ENCODE data around the gene PYGB.

The PYGB gene

DNA sequence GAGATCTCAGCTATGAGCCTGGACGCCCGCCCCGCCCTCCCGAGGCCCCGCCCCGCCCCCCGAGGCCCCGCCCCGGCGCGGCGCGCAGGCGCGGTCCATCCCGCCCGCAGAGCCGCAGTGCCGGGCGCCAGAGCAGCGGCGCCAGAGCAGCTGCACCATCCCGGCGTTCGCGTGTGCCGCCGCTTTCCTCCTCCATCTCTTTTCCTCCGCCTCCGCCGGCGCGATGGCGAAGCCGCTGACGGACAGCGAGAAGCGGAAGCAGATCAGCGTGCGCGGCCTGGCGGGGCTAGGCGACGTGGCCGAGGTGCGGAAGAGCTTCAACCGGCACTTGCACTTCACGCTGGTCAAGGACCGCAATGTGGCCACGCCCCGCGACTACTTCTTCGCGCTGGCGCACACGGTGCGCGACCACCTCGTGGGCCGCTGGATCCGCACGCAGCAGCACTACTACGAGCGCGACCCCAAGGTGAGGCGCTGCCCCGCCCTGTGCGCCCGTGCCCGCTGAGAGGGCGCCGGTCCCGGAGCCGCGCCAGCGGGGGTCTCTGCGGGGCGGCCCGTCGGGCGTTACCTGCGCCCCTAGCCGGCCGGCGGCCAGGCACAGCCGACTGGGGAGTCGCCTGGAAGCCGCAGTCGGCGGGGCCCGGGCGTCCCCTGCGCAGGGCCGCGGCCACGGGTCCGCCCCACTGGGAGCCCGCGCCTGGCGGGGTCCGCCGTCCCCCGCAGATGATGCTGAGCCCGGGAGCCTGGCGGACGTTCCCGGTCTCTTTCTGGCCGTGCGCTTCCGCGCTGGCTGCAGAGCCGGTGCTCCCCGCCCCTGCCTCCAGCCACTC lies at the start of gene PYGB:
PYGB (plus strand) TSS at position 130 of the 830 bp plus-strand sequence; CDS start at position 224, 94 bp downstream.
- no peak for FAIRE-seq

DNA sequence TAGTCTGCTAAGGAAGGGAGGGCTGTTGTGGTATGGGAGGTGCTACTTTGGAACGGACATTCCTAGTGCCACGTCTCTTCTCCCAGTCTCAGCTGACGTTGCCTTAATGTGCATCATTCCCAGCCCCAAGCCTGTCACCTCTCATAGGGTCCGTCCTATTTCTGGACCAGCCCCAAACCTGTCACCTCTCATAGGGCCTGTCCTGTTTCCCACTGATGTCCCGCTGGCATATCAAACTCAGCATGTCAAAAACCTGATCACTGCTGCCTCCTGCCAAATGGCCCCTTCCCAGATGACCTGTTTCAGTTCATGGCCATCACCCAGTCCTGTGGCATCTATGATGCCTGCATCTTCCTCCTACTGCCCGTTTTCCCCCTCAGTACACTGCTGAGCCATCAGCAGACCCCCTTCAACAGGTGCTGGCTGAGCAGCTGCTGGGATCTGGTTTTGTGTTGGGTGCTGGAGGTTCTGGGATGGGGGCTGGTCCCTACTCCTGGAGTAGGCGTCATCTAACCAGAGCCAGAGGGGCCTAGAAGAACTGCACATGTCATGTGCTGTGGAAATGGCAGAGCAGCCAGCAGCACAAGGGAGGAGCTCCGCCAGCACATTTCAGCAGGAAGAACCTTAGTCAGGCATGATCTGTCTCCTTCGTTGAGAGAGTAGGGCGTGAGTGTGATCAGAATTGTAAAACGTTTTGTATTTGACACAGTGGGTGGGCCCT lies 49.1 kb upstream of the PYGB start:
- no peak for FAIRE-seq

DNA sequence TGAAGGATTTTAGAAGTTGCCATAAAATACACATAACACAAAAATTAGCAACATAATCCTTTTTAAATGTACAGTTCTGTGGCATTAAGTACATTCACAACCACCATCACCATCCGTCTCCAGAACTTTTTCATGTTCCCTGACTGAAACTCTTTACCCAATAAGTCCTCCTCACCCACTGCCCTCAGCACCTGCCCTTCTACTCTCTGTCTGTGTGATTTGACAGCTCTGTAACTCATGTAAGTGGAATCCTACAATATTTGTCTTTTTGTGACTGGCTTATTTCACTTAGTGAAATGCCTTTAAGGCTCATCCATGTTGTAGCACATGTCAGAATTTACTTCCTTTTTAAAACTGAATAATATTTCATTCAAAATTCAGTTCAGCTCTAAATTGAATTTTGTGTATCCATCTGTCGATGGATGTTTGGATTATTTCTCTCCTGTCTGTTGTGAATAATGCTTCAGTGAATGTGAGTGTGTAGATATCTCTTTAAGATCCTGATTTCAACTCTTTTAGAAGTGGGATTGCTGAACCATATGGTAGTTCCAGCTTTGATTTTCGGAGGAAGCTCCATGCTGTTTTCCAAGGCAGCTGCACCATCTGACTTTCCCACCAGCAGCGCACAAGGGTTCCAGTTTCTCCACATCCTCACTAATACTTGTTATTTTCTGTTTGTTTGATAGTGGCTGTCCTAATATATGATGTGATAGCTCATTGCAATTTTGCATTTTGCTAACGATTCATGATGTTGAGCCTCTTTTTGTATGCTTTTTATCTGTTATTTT lies 48.2 kb upstream of the PYGB start:
- FAIRE-seq, result peak; percentile 3

DNA sequence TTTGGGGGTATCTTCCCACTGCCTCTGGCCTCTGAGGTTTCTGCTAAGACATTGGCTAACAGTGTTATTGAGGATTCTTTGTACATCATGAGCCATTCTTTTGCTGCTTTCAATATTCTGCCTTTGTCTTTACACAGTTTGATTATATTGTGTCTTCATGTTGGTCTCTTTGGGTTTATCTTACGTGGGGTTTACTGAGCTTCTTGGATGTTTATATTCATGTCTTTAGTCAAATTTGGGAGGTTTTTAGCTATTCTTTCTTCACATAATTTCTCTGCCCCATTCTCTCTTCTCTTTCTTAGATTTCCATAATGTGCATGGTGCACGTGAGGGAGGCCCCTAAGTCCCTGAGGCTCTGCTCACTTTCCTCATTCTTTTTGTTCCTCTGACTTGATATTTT lies 44.8 kb upstream of the PYGB start:
- FAIRE-seq, result no peak

DNA sequence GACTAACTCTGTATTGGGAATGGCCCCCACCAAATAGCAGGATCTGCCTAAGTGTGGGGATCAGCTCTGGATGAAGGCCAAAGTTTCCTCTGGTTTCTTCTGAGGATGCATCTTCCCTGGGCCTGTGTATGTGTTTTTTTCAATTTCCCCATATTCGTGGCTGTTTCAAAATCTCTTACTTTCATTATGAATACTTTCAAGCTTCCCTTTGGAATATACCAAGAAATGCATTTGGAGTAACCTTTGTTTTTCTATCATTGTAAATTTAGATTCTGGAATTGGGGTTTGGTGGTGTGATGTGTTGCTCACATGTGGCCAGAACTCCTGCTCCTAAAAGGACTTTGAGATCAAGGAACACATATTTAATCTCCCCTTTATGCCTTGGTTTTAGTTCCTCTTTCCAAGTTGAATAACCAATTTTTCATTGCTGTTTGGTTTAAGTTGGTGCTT lies 44.0 kb upstream of the PYGB start:
- FAIRE-seq, result no peak

DNA sequence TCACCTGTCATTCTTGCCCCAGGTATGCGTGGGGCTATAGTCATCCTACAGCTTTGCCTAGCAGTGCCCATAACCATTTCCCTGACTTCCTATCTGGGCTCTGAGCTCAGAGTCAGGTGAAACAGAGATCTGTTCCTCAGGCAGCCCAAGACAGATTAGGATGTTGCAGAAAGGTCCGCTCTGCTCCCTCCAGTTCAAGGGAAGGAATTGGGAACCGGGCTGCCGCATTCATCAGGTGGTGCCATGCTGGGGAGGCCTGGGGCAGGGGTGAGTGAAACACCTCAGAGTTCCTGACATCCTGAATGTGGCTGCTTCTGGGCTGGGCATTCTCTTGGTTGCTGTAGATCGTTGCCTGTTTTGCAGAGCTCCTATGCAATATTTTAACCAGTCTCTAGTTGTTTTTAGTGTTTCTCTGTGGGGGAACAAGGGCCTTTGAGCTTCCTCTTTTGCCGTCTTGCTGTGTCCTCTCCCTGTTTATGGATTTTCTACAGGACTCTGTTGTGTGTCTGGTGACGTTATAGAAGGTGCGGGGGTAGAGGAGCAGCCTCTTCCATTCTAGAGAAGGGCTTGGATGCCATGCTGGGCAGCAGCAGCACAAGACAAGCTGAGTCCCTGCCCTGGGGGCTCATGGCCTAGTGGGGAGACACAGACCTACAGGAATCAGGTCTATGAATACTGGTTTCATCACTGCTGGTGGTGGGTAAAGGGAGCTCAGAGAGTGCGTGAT lies 43.2 kb upstream of the PYGB start:
- no peak for FAIRE-seq

DNA sequence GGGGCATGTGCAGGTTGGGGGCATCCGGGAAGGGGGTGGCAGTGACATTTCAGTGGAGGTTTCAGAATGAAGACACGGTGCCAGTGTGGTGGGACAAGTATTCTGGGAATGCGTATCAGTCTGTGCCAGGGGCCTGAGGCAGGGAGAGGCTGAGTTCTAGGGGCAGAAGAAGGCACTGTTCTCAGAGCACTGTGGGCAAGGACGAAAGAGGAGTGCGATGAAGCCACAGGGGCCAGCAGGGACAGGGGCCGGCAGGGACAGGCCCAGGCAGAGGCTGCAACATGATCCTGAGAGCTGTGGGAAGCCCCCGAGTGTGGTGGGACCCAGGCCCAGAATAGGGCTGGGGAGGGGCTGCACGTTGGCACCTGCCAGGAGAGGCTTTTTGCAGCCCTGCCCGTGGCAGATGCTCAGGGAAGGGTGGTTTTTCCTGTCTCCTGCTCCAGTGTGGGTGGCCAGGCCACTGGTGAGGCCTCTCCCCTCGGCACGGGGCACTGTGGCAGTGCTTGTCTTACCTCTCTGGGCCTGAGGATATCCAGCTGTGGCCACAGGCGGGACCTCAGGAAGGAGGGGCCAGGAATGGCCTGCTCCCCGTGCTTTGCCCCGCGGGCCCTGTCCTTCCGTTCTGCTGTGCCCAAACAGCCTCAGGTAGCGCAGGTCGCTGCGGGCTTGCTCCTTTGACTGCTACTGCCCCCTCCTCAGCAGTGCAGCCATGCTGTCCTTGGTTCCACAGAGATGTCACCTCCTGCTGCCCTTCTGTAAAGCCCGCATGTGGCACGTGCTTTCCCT lies 42.4 kb upstream of the PYGB start:
- FAIRE-seq, result no peak

DNA sequence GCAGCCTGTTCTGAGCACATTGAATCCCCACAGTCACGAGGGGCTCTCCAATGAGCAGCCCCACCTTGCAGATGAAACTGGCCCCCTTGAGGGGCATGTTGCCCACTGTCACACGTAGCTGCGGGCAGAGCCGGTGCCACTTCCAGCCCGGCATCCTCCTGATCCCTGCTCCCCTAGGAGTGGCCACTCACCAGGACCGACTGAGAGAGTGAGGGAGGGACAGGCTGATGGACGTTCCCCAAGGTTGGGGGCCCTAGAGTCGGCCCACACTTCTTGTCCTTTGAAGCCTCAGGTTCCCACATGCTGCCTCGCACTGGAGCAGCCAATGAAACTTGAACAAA lies 41.9 kb upstream of the PYGB start:
- no peak for FAIRE-seq

DNA sequence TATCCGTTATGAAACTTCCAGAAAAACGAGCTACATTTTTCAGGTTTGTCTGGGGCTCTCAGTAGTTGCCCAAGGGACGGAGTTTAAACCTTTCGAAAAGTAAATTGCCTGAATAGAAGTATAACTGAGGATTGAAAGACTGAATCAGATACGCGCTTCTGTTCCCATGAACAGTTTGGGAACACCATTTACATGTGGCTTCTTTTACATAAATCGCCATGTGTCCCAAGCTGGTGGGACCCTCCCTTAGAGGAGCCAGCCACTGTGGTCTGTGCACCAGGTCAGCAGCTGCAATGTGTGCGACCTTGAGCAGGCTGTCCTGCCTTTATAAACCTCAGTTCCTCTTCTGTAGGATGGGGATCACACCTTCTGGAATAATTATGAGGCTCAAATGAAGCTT lies 41.3 kb upstream of the PYGB start:
- no peak for FAIRE-seq

DNA sequence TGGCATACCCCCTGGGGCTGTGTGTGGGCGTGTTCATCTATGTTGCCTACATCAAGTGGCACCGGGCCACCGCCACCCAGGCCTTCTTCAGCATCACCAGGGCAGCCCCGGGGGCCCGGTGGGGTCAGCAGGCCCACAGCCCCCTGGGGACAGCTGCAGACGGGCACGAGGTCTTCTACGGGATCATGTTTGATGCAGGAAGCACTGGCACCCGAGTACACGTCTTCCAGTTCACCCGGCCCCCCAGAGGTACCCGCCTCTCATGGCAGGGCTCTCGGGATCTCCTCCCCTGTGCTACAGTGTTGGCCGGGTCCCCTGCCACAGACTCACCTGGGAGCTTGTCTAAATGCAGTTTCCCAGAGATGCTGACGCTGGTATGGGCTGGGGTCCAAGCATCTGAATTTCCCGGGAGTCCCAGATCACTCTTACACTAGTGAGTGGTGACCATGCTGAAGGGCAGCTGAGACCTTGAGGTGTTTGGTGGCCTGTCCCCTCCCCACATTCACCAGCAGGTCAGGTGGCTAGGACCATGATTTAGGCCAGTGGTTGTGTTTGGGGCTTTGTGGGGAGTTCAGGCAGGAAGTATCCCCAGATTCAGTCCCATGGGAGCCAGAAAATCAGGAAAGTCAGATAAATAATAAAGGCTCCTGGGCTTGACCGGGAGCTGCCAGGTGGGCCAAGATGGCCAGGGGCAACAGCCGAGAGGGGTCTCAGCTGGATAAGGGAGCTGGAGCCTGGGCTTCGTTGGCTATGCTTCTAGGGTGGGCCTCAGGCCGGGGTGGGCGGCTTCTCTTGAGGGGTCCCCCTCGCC lies 40.5 kb upstream of the PYGB start:
- FAIRE-seq, result no peak

DNA sequence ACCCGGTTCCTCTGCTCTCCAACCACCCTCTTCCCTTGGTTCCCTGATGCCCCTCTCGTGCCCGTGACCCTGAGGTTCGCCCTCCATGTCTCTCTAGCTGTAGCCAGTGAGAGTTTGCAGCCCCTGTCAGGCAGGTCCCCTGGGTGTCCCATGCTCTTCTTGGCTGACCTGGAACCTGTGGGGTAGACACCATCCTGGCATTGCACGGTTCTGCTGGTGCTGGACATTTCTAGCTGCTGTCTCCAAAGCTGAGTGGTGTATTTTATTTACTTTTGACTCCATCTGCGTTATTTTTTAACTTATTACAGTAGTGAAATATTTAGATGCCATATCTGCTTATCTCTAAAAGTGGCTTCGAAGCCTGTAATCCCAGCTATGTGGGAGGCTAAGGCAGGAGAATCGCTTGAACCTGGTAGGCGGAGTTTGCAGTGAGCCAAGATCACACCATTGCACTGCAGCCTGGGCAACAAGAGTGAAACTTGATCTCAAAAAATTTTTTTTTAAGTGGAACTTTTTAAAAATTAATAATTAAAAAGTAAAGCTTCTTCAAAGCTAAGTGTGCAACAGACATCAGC lies 39.8 kb upstream of the PYGB start:
- FAIRE-seq, result no peak

DNA sequence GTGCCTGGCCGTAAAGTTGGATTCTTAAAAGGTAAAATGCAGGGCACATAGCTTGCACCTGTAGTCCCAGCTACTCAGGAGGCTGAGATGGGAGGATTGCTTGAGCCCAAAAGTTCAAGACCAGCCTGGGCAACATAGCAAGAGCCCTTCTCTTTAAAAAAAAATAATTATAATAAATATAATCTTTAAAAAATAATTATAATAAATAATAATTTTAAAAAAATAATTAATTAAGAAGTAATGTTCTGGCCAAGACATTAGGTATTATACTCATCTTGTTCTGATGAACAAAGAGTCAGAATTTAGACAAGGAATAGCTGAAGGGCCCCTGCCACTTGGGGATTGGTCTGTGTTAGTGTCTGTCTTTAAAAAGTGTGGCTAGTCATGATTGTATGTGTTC lies 38.5 kb upstream of the PYGB start:
- FAIRE-seq, result no peak

DNA sequence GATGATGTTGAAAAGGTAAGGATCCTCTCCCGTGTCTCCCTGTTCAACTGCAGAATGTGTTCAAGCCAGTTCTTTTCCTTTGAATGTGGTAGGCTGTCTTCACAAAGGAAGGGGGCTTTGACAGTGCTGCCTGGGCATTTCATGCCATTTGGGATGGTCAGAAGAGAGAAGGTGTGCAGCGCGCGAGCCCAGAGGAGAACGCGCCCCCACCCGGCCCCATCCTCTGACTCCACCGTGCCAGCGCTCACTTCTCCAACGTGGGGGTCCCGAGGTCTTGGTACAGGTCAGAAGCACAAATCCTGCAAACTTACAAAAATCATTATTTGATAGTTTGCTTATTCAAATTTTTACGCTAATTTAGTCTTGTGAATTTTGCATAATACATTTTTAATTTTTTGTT lies 38.0 kb upstream of the PYGB start:
- no peak for FAIRE-seq

DNA sequence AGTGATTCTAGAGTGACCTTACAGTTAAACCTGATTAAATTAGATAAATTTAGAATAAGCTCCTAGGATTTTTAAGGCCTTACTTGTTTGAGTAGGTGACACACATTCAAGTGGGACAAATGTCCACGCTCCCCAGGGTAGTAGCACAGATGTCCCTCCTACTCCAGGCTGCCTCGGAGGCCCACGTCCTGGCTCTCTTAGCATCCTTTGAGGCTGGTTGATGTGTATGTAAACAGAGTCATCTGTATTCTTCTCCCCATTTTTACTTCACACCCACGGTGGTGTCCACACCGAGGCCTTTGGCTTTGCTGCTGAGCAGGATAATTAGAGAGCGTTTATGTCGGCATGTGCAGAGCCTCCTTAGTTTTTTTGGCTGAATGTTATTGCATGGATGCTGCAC lies 36.6 kb upstream of the PYGB start:
- FAIRE-seq, result no peak

DNA sequence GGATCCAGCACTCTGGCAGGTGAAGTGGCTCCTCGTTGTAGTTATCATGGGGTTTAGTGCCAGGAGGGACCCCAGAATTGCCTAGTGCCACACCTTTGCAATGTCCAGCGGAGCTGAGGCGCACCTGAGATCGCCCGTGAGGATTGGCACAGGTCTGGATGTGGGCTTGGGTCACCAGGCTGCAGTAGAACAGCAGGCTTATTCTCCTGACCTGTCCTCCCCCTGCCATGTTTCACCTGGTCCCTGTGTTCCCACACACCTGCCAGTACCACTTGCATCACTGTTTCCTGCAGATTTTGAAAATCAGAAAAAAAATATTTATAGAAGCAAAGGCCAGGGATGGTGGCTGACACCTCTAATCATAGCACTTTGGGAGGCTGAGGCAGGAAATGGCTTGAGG lies 35.6 kb upstream of the PYGB start:
- no peak for FAIRE-seq

DNA sequence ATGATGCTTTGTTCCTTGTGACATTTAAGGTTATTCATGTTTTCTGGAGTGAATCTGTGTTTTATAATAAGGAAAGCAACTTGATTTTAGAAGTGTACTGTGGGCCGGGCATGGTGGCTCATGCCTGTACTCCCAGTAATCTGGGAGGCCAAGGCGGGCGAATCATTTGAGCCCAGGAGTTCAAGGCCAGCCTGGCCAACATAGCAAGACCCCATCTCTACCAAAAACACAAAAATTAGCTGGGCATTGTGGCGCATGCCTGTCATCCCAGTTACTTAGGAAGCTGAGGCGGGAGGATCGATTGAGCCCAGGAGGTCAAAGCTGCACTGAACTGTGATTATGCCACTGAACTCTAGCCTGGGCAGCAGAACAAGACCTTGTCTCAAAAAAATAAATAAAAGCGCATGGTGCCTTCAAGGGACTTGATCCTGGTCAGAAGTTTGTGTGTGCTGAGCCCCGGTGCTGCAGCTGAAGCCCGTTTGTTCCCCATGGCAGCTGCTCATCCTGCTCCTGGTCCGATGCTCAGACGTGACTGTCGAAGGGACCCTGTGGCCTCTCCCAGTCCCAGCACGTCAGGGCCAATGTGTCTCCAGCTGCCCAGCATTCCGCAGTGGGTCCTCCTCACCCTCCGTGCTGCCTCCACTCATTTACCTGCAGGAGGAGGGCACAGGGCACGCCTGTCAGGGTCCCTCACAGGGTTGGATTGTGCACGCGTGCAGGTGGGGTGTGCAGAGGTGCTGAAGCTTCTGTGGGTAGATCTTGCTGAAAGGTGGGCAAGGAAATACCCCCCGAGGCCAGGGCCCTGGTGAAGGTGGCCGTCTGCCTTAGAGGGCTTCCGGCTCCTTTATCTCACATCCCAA lies 34.1 kb upstream of the PYGB start:
- FAIRE-seq, result no peak

DNA sequence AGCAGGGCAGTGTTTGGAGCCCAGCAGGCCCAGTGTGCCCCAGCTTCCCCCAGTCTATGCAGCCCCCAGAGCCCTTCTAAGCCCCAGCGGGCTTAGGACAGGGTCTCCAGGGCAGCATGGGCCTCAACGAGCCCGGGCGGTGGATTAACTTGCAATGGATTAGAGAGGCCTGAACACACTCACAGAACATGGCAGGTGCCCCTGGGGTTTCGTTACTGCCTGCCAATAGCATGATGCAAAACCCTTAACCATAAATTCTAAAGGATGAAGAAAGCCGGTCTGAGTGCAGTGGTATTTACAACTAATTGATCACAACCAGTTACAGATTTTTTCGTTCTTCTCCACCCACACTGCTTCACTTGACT lies 33.5 kb upstream of the PYGB start:
- no peak for FAIRE-seq

DNA sequence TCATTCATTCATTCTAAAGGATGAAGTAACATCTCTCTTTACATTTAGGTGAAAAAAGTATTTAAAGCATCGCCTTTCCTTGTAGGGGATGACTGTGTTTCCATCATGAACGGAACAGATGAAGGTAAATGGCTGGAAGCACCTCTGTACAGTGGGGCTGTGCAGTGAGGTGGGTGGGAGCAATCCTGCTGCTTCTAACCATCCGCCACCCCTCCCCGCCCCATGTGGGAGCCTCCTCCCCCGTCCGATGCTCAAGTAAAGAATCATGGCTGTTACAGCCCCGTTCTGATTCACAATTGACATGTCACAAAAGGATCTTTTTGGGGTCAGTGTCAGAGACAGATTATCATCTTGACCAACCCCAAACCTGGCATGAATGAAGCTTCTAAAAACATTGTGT lies 33.1 kb upstream of the PYGB start:
- FAIRE-seq, result no peak

DNA sequence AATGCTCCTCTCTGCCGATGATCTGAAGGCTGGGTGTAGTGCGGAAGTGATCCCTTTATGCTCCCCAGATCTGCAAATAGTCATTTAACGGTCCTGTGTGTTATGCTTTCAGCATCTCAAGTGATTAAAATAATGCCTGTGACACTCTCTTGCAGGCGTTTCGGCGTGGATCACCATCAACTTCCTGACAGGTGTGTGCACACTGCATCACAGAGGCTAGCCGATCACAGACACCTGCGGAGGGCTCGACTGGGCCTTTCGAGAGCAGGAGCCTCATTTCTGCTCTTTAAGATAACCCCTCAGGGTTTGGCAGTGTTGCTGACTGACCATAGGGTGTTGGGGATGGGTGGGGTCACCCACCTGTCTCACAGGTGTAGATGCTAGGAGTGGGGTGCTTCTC lies 32.4 kb upstream of the PYGB start:
- FAIRE-seq, result no peak
